ENCODE results near the gene ATP10D.

DNA sequence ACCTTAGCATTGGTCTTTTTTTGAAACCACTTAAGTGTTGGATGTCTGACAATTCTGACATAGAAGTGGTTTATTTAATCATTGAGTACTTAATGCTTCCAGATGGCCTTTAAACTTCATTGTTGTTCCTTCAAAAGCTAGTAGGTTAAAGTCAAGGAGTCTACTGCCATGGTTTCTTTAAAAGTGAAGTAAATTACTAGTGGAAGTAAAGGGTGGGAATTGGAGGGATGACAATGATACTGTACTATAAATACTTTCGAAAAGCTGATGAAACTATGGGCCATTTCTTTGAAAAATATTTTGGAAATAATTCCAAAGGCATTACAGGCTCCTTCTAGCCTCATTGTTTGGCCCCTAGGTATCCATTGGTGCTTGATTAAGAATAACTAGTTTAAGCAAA is 51.9 kb downstream of the ATP10D start:
- TF ChIP-seq, protein P1, sequence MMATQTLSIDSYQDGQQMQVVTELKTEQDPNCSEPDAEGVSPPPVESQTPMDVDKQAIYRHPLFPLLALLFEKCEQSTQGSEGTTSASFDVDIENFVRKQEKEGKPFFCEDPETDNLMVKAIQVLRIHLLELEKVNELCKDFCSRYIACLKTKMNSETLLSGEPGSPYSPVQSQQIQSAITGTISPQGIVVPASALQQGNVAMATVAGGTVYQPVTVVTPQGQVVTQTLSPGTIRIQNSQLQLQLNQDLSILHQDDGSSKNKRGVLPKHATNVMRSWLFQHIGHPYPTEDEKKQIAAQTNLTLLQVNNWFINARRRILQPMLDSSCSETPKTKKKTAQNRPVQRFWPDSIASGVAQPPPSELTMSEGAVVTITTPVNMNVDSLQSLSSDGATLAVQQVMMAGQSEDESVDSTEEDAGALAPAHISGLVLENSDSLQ (IDR thresholded peaks at IDR 0.05) = no peak
- TF ChIP-seq NFRKB (IDR thresholded peaks at IDR 0.05) (no peak), ELF4 (IDR thresholded peaks at IDR 0.05) (no peak), SUZ12 (IDR thresholded peaks at IDR 0.05) (no peak)
